HEK293T (cell line): Measurements from ENCODE around the gene CCR9.

Experiments
- CTCF ChIA-PET: fragments of 350-600 bp; formaldehyde crosslinking; extraction: SDS; loops from one replicate; lab custom pipeline; 2021; ENCODE audit warnings: antibody characterized with exemption, inconsistent platforms; lab: Yijun Ruan, JAX
- POLR2A ChIA-PET: fragments of 350-600 bp; formaldehyde crosslinking; extraction: SDS; loops from one replicate; lab custom pipeline; 2020; ENCODE audit warnings: antibody characterized with exemption, inconsistent platforms; lab: Yijun Ruan, JAX
- DNase-seq: peaks from one replicate; pipeline ENCODE4 v3.0.0; 2012; ENCODE audit warnings: mixed read lengths; ENCODE audit errors: extremely low spot score
- ARNT ChIP-seq: fragments of 450-650 bp; IDR thresholded peaks from 2 replicates; pipeline ENCODE4 v1.6.1; 2017; ENCODE audit warnings: mild to moderate bottlenecking
- BHLHE40 ChIP-seq: fragments of 450-650 bp; IDR thresholded peaks from 2 replicates; pipeline ENCODE4 v1.6.1; 2016; ENCODE audit warnings: mild to moderate bottlenecking, moderate library complexity, borderline replicate concordance
- CTBP1 ChIP-seq: fragments of 450-650 bp; IDR thresholded peaks from 2 replicates; pipeline ENCODE4 v1.6.1; 2016; ENCODE audit warnings: borderline replicate concordance
- ELF4 ChIP-seq: fragments of 450-650 bp; IDR thresholded peaks from 2 replicates; pipeline ENCODE4 v1.6.1; 2017; ENCODE audit warnings: antibody characterized with exemption
- FOXA1 ChIP-seq: fragments of 450-650 bp; IDR thresholded peaks from 2 replicates; pipeline ENCODE4 v1.6.1; 2016; ENCODE audit warnings: mild to moderate bottlenecking
- FOXK2 ChIP-seq: fragments of 450-650 bp; IDR thresholded peaks from 2 replicates; pipeline ENCODE4 v1.6.1; 2016; ENCODE audit warnings: mild to moderate bottlenecking
- FOXM1 ChIP-seq: fragments of 450-650 bp; IDR thresholded peaks from 2 replicates; pipeline ENCODE4 v1.6.1; 2017; ENCODE audit warnings: mild to moderate bottlenecking, borderline replicate concordance
- HDGF ChIP-seq: fragments of 450-650 bp; IDR thresholded peaks from 2 replicates; pipeline ENCODE4 v1.6.1; 2017; ENCODE audit warnings: antibody characterized with exemption, borderline replicate concordance
- L3MBTL2 ChIP-seq: fragments of 450-650 bp; conservative IDR thresholded peaks from 2 replicates; pipeline ENCODE4 v1.6.1; 2016; ENCODE audit warnings: mild to moderate bottlenecking
- LEF1 ChIP-seq: fragments of 450-650 bp; IDR thresholded peaks from 2 replicates; pipeline ENCODE4 v1.6.1; 2017; ENCODE audit warnings: mild to moderate bottlenecking, borderline replicate concordance
- NFRKB ChIP-seq: fragments of 450-650 bp; IDR thresholded peaks from 2 replicates; pipeline ENCODE4 v1.6.1; 2016; ENCODE audit warnings: mild to moderate bottlenecking, moderate library complexity
- PKNOX1 ChIP-seq: fragments of 450-650 bp; IDR thresholded peaks from 2 replicates; pipeline ENCODE4 v1.6.1; 2016
- SP1 ChIP-seq: fragments of 450-650 bp; IDR thresholded peaks from 2 replicates; pipeline ENCODE4 v1.6.1; 2017
- SUZ12 ChIP-seq: fragments of 450-650 bp; IDR thresholded peaks from 2 replicates; pipeline ENCODE4 v1.6.1; 2016; ENCODE audit warnings: mild to moderate bottlenecking
- TARDBP ChIP-seq: fragments of 450-650 bp; IDR thresholded peaks from 2 replicates; pipeline ENCODE4 v1.6.1; 2016
- ZNF384 ChIP-seq: fragments of 450-650 bp; IDR thresholded peaks from 2 replicates; pipeline ENCODE4 v1.6.1; 2016

CCR9 gene

GRCh38 chr3:45948881-45949280 lies 62.5 kb downstream of the CCR9 start:
- CTCF ChIA-PET: no interaction called here
- TF ChIP-seq SP1 (no peak), FOXK2 (no peak), BHLHE40 (no peak), FOXM1 (no peak), HDGF (no peak), TARDBP (no peak)
- DNase-seq: no peak
- POLR2A ChIA-PET: no interaction called here

GRCh38 chr3:45949432-45949831 lies 63.1 kb downstream of the CCR9 start:
- DNase-seq: no peak
- ChIA-PET POLR2A (no interaction called here), CTCF (no interaction called here)
- TF ChIP-seq ZNF384 (no peak), SUZ12 (no peak), LEF1 (no peak), FOXK2 (no peak), ARNT (no peak), HDGF (no peak), ELF4 (no peak), PKNOX1 (no peak), FOXM1 (no peak), SP1 (no peak), TARDBP (no peak), CTBP1 (no peak), BHLHE40 (no peak), NFRKB (no peak), FOXA1 (no peak)

- DNase-seq: no peak
- ChIA-PET CTCF (no interaction called here), POLR2A (interaction anchor here (0.7 kb wide), 1 partner anchor 23 kb away, joined by 3 read pairs; no protein-coding TSS in a partner anchor)
- no peak for TF ChIP-seq SP1
- no peak for TF ChIP-seq ZNF384
- no peak for TF ChIP-seq HDGF
- TF ChIP-seq FOXA1: no peak
- TF ChIP-seq NFRKB: no peak
- TF ChIP-seq BHLHE40: no peak
- TF ChIP-seq CTBP1: no peak
- TF ChIP-seq ELF4: no peak
- no peak for TF ChIP-seq SUZ12
- no peak for TF ChIP-seq L3MBTL2
- TF ChIP-seq LEF1: no peak
- no peak for TF ChIP-seq PKNOX1
- TF ChIP-seq TARDBP: no peak
- no peak for TF ChIP-seq FOXK2
- no peak for TF ChIP-seq FOXM1
- no peak for TF ChIP-seq ARNT
Observed at GRCh38 chr3:45950131-45950530, 63.8 kb downstream of the CCR9 start.

GRCh38 chr3:45950686-45951600 lies 64.6 kb downstream of the CCR9 start:
- ChIA-PET POLR2A (interaction anchor here (0.7 kb wide), 1 partner anchor 22 kb away, joined by 3 read pairs; no protein-coding TSS in a partner anchor), CTCF (no interaction called here)
- no peak for TF ChIP-seq CTBP1
- no peak for TF ChIP-seq ZNF384
- TF ChIP-seq SUZ12: no peak
- TF ChIP-seq FOXA1: no peak
- no peak for TF ChIP-seq L3MBTL2
- no peak for DNase-seq

GRCh38 chr3:45951946-45952345 lies 65.6 kb downstream of the CCR9 start:
- DNase-seq: no peak
- ChIA-PET POLR2A (no interaction called here), CTCF (no interaction called here)
- TF ChIP-seq FOXM1 (no peak), L3MBTL2 (no peak), ARNT (no peak), CTBP1 (no peak), SUZ12 (no peak), LEF1 (no peak), TARDBP (no peak), HDGF (no peak), ELF4 (no peak)

GRCh38 chr3:45952456-45952855 lies 66.1 kb downstream of the CCR9 start:
- ChIA-PET POLR2A (no interaction called here), CTCF (no interaction called here)
- DNase-seq: no peak
- no peak for TF ChIP-seq BHLHE40
- TF ChIP-seq LEF1: no peak
- no peak for TF ChIP-seq NFRKB
- no peak for TF ChIP-seq SP1
